HepG2 (cell line): Measurements from ENCODE around the gene TFPI. TPM values are rescaled to one million over a fixed set of nuclear protein-coding genes. Genes with fewer than 3 reads are reported as not detected.

Source experiments
- CEBPZ ChIP-seq: IDR thresholded peaks from 2 replicates; pipeline ENCODE4 v1.6.1; 2012; ENCODE audit warnings: low read length, improper control_type of control experiment
- KDM5B ChIP-seq: sonication (generic); formaldehyde crosslinking; IDR thresholded peaks from 2 replicates; pipeline ENCODE4 v1.4.0; 2020; ENCODE audit warnings: missing genetic modification reagents, mild to moderate bottlenecking, borderline replicate concordance
- KIAA2018 ChIP-seq: sonication (generic); formaldehyde crosslinking; IDR thresholded peaks from 2 replicates; pipeline ENCODE4 v1.5.0; 2020; ENCODE audit warnings: mild to moderate bottlenecking, missing genetic modification reagents, borderline replicate concordance
- NFE2L2 ChIP-seq: fragments of 150-350 bp; IDR thresholded peaks from 2 replicates; pipeline ENCODE4 v1.6.1; 2014; ENCODE audit warnings: low read length
- PTBP1 ChIP-seq: fragments of 200-400 bp; formaldehyde crosslinking; IDR thresholded peaks from 2 replicates; pipeline ENCODE4 v1.6.1; 2018; ENCODE audit warnings: low read length, low read depth; ENCODE audit not compliant: poor library complexity, severe bottlenecking
- SIN3B ChIP-seq: fragments of 150-350 bp; IDR thresholded peaks from 2 replicates; pipeline ENCODE4 v1.6.1; 2014; ENCODE audit warnings: low read length
- SIX4 ChIP-seq: sonication (generic); formaldehyde crosslinking; IDR thresholded peaks from 2 replicates; pipeline ENCODE4 v1.4.0; 2020; ENCODE audit warnings: missing genetic modification reagents
- SRF ChIP-seq: IDR thresholded peaks from 2 replicates; pipeline ENCODE4 v1.6.1; 2011; ENCODE audit warnings: mild to moderate bottlenecking, low read depth, low read length, moderate library complexity
- TAF15 ChIP-seq: fragments of 200-400 bp; formaldehyde crosslinking; IDR thresholded peaks from one replicate; pipeline ENCODE4 v1.6.1; 2018; ENCODE audit warnings: mild to moderate bottlenecking, low read depth, low read length; ENCODE audit not compliant: poor library complexity, severe bottlenecking
- TOPORS ChIP-seq: sonication (generic); formaldehyde crosslinking; IDR thresholded peaks from 2 replicates; pipeline ENCODE4 v1.8.0; 2023; ENCODE audit warnings: mild to moderate bottlenecking, missing genetic modification reagents
- ZFP36L2 ChIP-seq: sonication (generic); formaldehyde crosslinking; IDR thresholded peaks from 2 replicates; pipeline ENCODE4 v1.4.0; 2020; ENCODE audit warnings: missing genetic modification reagents
- ZNF543 ChIP-seq: sonication (generic); formaldehyde crosslinking; IDR thresholded peaks from 2 replicates; pipeline ENCODE4 v1.4.0; 2020; ENCODE audit warnings: mild to moderate bottlenecking, missing genetic modification reagents
- ZNF75D ChIP-seq: sonication (generic); formaldehyde crosslinking; IDR thresholded peaks from 2 replicates; pipeline ENCODE4 v1.8.1; 2023; ENCODE audit warnings: missing genetic modification reagents, mild to moderate bottlenecking, borderline replicate concordance
- polyA plus RNA-seq, 8 experiments: library from polyadenylated mRNA; depleted of rRNA in 3 of 8; stranded (reverse) in 7 of 8; unstranded in 1 of 8; fragments of >200 nt; fragmentation: Illumina TruSeq in 4 of 8; extraction: Trizol in 4 of 8; gene quantifications; 2 replicates each; pipeline versions ENCODE4 v1.2.1 to v1.2.3, GENCODE V29; 2011 to 2016; ENCODE audit warnings: low read depth in 4 of 8, missing spikeins in 1 of 8, mixed read lengths in 1 of 8; ENCODE audit not compliant: insufficient read depth in 1 of 8
- total RNA-seq, 5 experiments: library from RNA; depleted of rRNA; stranded (reverse); fragments of >200 nt; fragmentation: Illumina TruSeq; extraction: Trizol; gene quantifications; 2 replicates each; pipeline ENCODE4 v1.2.3, GENCODE V29; 2016; ENCODE audit warnings: low read depth in 1 of 5
- TF ChIP-seq, protein P1 (sequence below): sonication (generic); formaldehyde crosslinking; IDR thresholded peaks from 2 replicates; pipeline ENCODE4 v1.5.0; 2020; ENCODE audit warnings: missing genetic modification reagents
- TF ChIP-seq, protein P2 (sequence below): sonication (generic); formaldehyde crosslinking; IDR thresholded peaks from 2 replicates; pipeline ENCODE4 v1.8.1; 2023; ENCODE audit warnings: missing genetic modification reagents, mild to moderate bottlenecking, borderline replicate concordance

TFPI gene
- total and polyA plus RNA-seq, 2 of the 13 experiments (the other 11 are each of a cell fraction or from before 2014, with no cell fraction given) = 301 to 436 TPM

DNA sequence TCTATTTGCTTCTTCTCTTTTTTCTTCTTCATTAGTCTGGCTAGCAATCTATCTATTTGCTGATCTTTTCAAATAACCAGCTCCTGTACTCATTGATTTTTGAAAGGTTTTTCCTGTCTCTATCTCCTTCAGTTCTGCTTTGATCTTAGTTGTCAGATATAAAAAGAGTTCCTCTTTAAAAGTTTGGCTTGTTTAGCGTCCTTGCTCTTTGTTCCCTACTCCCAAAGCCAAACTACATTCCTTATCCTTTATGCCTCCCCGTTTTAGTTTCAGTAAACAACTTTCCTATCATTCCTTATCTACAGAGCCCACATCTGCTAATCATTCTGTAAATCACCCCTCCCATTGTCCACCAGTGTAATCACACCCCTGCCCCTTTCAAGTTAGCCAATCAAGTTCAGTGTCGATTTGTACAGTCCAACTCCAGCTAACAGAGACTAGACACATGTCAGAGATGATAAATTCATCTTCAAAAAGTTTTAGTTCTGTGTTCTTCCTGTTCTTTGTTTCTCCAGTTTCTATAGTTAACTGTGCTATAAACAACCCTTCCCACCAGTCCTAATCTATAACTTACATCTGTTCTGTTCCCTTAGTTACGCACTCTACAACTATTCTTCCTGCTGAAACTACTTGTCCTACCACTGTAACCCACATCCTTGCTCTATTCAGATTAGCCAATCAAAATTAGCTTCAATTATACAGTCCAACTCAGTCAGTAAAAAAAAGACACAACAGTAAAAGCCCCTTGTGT, 44.4 kb downstream of the TFPI start (continued):
- TF ChIP-seq ZNF75D (no peak), TAF15 (no peak), KIAA2018 (CRISPR knock-in tag) (no peak), CEBPZ (no peak), NFE2L2 (no peak), SRF (no peak), SIN3B (no peak), PTBP1 (no peak), TOPORS (CRISPR knock-in tag) (no peak), KDM5B (no peak), SIX4 (peak; percentile 88), ZFP36L2 (no peak), ZNF543 (CRISPR knock-in tag) (0 out of 2 replicates have a peak, but pooled peaks have one; percentile 58)
- TF ChIP-seq, protein P1, sequence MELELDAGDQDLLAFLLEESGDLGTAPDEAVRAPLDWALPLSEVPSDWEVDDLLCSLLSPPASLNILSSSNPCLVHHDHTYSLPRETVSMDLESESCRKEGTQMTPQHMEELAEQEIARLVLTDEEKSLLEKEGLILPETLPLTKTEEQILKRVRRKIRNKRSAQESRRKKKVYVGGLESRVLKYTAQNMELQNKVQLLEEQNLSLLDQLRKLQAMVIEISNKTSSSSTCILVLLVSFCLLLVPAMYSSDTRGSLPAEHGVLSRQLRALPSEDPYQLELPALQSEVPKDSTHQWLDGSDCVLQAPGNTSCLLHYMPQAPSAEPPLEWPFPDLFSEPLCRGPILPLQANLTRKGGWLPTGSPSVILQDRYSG (CRISPR knock-in tag) = peak; percentile 23; the same call in 1 of the 2 replicates
- TF ChIP-seq, protein P2, sequence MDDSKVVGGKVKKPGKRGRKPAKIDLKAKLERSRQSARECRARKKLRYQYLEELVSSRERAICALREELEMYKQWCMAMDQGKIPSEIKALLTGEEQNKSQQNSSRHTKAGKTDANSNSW (CRISPR knock-in tag) = no peak
